GM23248 (cell line): Measurements from ENCODE around the gene GLT1D1. TPM values are rescaled to one million over a fixed set of nuclear protein-coding genes. Genes with fewer than 3 reads are reported as not detected.

Experiments used
- DNase-seq: peaks from one replicate; pipeline ENCODE4 v3.0.0-alpha.2; 2015
- H2AFZ ChIP-seq: fragments of 200-600 bp; sonication (generic); 2 replicates; pipeline ENCODE4 v1.6.1; 2016; ENCODE audit warnings: antibody characterized with exemption
- H3F3A ChIP-seq: fragments of 200-600 bp; sonication (generic); 2 replicates; pipeline ENCODE4 v1.6.1; 2016; ENCODE audit warnings: mild to moderate bottlenecking, antibody characterized with exemption, mixed run types; ENCODE audit not compliant: insufficient read depth
- H3K27ac ChIP-seq: fragments of 200-600 bp; sonication (generic); 2 replicates; pipeline ENCODE4 v1.5.1; 2016; ENCODE audit warnings: mild to moderate bottlenecking
- H3K27me3 ChIP-seq: fragments of 200-600 bp; sonication (generic); replicated peaks from 2 replicates; pipeline ENCODE4 v1.6.1; 2016; ENCODE audit warnings: mild to moderate bottlenecking; ENCODE audit not compliant: insufficient read depth
- H3K36me3 ChIP-seq: fragments of 200-600 bp; sonication (generic); 2 replicates; pipeline ENCODE4 v1.6.1; 2016; ENCODE audit warnings: low read depth, mild to moderate bottlenecking
- H3K4me1 ChIP-seq: fragments of 200-600 bp; sonication (generic); 2 replicates; pipeline ENCODE4 v1.6.1; 2016; ENCODE audit warnings: mild to moderate bottlenecking; ENCODE audit not compliant: insufficient read depth
- H3K4me2 ChIP-seq: fragments of 200-600 bp; sonication (generic); one replicate; pipeline ENCODE4 v1.6.1; 2016; ENCODE audit warnings: mild to moderate bottlenecking; ENCODE audit not compliant: unreplicated experiment
- H3K4me3 ChIP-seq: fragments of 200-600 bp; sonication (generic); 2 replicates; pipeline ENCODE4 v1.5.1; 2016; ENCODE audit warnings: mild to moderate bottlenecking
- H3K79me2 ChIP-seq: fragments of 200-600 bp; sonication (generic); 2 replicates; pipeline ENCODE4 v1.6.1; 2016; ENCODE audit warnings: mild to moderate bottlenecking; ENCODE audit not compliant: insufficient read depth
- H3K9ac ChIP-seq: fragments of 200-600 bp; sonication (generic); 2 replicates; pipeline ENCODE4 v1.6.1; 2016; ENCODE audit warnings: mild to moderate bottlenecking
- H3K9me2 ChIP-seq: fragments of 200-600 bp; sonication (generic); 2 replicates; pipeline ENCODE4 v1.6.1; 2016; ENCODE audit warnings: mixed run types, mild to moderate bottlenecking, moderate library complexity; ENCODE audit not compliant: insufficient read depth
- H3K9me3 ChIP-seq: fragments of 200-600 bp; sonication (generic); one replicate; pipeline ENCODE4 v1.6.1; 2017; ENCODE audit warnings: low read depth
- H4K20me1 ChIP-seq: fragments of 200-600 bp; sonication (generic); 2 replicates; pipeline ENCODE4 v1.6.0; 2016; ENCODE audit not compliant: insufficient read depth
- EZH2 ChIP-seq: fragments of 200-600 bp; sonication (generic); IDR thresholded peaks from 2 replicates; pipeline ENCODE4 v1.6.1; 2018; ENCODE audit warnings: antibody characterized with exemption, mild to moderate bottlenecking; ENCODE audit not compliant: insufficient read depth, poor library complexity, severe bottlenecking
- EZH2phosphoT487 ChIP-seq: fragments of 200-600 bp; sonication (generic); IDR thresholded peaks from 2 replicates; pipeline ENCODE4 v1.6.1; 2018; ENCODE audit warnings: antibody characterized with exemption, moderate library complexity, mild to moderate bottlenecking, low read depth; ENCODE audit not compliant: insufficient read depth
- WGBS, 2 experiments: methylation state at CpG; one replicate each; pipeline ENCODE4 v1.1.6; 2015 to 2017; ENCODE audit warnings: low lambda C conversion rate in 2 of 2, low coverage in 1 of 2; ENCODE audit errors: missing lambda C conversion rate in 2 of 2; 5-methylcytosine and 5-hydroxymethylcytosine counted together
- in situ Hi-C: fragments of 300-500 bp; cut with MboI; formaldehyde crosslinking; loops from 2 replicates; pipeline ENCODE4 v1.15.0; 2020
- polyA plus RNA-seq: library from polyadenylated mRNA; unstranded; fragments of >200 nt; fragmentation: Nextera tagmentation; extraction: Ambion mirVana; gene quantifications from 2 replicates; pipeline ENCODE4 v1.2.1, GENCODE V29; 2016
- total RNA-seq: library from RNA; depleted of rRNA; stranded (reverse); fragments of >200 nt; shearing (Covaris generic); gene quantifications from 2 replicates; pipeline ENCODE4 v1.2.3, GENCODE V29; 2014

Gene GLT1D1
- total and polyA plus RNA-seq, 2 experiments from 2014 or later: not detected

- Histone ChIP-seq H2AFZ (no peak overlapping the region), H3K36me3 (no peaks in the 10 kb centered on the region), H3F3A (no peaks in the 10 kb centered on the region), H4K20me1 (no peaks in the 10 kb centered on the region), H3K4me1 (no peaks in the 10 kb centered on the region), H3K27me3 (no peaks in the 10 kb centered on the region), H3K4me2 (no peak overlapping the region), H3K9ac (no peak overlapping the region), H3K27ac (no peak overlapping the region), H3K9me2 (no peaks in the 10 kb centered on the region), H3K4me3 (no peak overlapping the region), H3K79me2 (no peaks in the 10 kb centered on the region), H3K9me3 (no peaks in the 10 kb centered on the region)
- WGBS, 2 experiments: 44 to 49% methylated on average over 13 of the region's 13 CpGs
- DNase-seq: no peak
- TF ChIP-seq EZH2phosphoT487: no peak
- TF ChIP-seq EZH2: no peak
- in situ Hi-C loops: no loop called here
These were observed 14.2 kb downstream of the GLT1D1 start for GRCh38 chr12:128867466-128867865.

- Histone ChIP-seq H3K9me3 (no peaks in the 10 kb centered on the region), H3K27me3 (no peaks in the 10 kb centered on the region), H3K9me2 (no peaks in the 10 kb centered on the region), H3K9ac (no peak overlapping the region), H3K4me3 (no peak overlapping the region), H3K27ac (no peak overlapping the region), H3K4me2 (no peak overlapping the region), H3K4me1 (no peaks in the 10 kb centered on the region), H4K20me1 (no peaks in the 10 kb centered on the region), H3K36me3 (no peaks in the 10 kb centered on the region), H3F3A (no peaks in the 10 kb centered on the region), H3K79me2 (no peaks in the 10 kb centered on the region), H2AFZ (no peak overlapping the region)
- TF ChIP-seq EZH2phosphoT487: no peak
- no peak for TF ChIP-seq EZH2
- DNase-seq: no peak
- in situ Hi-C loops: no loop called here
- 23 to 35% methylated on average over 2 of the region's 2 CpGs for WGBS, 2 experiments
These were observed 18.2 kb downstream of the GLT1D1 start for GRCh38 chr12:128871516-128871892.

- TF ChIP-seq EZH2phosphoT487 (no peak), EZH2 (no peak)
- no peak overlapping the region for H2AFZ ChIP-seq
- no peak overlapping the region for H3K4me2 ChIP-seq
- H3K9ac ChIP-seq: no peak overlapping the region
- DNase-seq: no peak
- no peaks in the 10 kb centered on the region for H3K4me1 ChIP-seq
- no peaks in the 10 kb centered on the region for H3K27me3 ChIP-seq
- H3K9me2 ChIP-seq: no peaks in the 10 kb centered on the region
- no peak overlapping the region for H3K27ac ChIP-seq
- H3K4me3 ChIP-seq: no peak overlapping the region
- H3K79me2 ChIP-seq: no peaks in the 10 kb centered on the region
- WGBS, 2 experiments: 41 to 42% methylated on average over 5 of the region's 5 CpGs
- no peaks in the 10 kb centered on the region for H3K9me3 ChIP-seq
- H3F3A ChIP-seq: no peaks in the 10 kb centered on the region
- in situ Hi-C loops: no loop called here
- H4K20me1 ChIP-seq: no peaks in the 10 kb centered on the region
- H3K36me3 ChIP-seq: no peaks in the 10 kb centered on the region
These were observed 19.0 kb downstream of the GLT1D1 start for GRCh38 chr12:128872303-128872702.

- Histone ChIP-seq H3K36me3 (no peaks in the 10 kb centered on the region), H3K4me2 (no peak overlapping the region), H3K9ac (no peak overlapping the region), H3K79me2 (no peaks in the 10 kb centered on the region), H3K4me1 (no peaks in the 10 kb centered on the region), H3K9me2 (no peaks in the 10 kb centered on the region), H2AFZ (no peak overlapping the region), H3K4me3 (no peak overlapping the region), H3F3A (no peaks in the 10 kb centered on the region), H4K20me1 (no peaks in the 10 kb centered on the region), H3K27ac (no peak overlapping the region), H3K27me3 (no peaks in the 10 kb centered on the region), H3K9me3 (no peaks in the 10 kb centered on the region)
- TF ChIP-seq EZH2 (no peak), EZH2phosphoT487 (no peak)
- WGBS, 2 experiments: 16 to 18% methylated on average over 2 of the region's 2 CpGs
- no peak for DNase-seq
- in situ Hi-C loops: no loop called here
These were observed 23.3 kb downstream of the GLT1D1 start for GRCh38 chr12:128876559-128876958.
